NCI-H82 treated with DMSO at 0.1 percent for 48 hours (cell line): ENCODE data around the gene PRLH.
"Not testable (repeated sequence)": the region's sequence is repeated elsewhere in the genome, so short reads cannot be mapped to it uniquely, and the experiment has no call there.

Source experiments
- DNase-seq: peaks from one replicate; lab custom pipeline; 2025; ENCODE audit not compliant: unreplicated experiment; lab: John Stamatoyannopoulos, UW

PRLH gene

DNA sequence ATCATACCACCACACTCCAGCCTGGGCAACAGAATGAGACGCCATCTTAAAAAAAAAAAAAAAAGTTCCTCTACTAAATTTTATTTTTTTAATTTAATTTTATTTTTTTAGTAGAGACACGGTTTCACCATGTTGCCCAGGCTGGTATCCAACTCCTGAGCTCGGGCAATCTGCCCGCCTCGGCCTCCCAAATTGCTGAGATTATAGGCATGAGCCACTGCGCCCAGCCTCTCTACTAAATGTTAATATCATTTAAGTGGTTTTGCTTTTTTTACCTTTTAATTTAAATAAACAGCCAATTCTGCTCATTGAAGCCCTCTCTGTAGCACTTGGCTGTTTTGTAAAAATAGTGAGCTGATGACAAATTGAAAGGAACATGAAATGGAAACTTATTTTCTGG lies 15.0 kb downstream of the PRLH start:
- no peak for DNase-seq

DNA sequence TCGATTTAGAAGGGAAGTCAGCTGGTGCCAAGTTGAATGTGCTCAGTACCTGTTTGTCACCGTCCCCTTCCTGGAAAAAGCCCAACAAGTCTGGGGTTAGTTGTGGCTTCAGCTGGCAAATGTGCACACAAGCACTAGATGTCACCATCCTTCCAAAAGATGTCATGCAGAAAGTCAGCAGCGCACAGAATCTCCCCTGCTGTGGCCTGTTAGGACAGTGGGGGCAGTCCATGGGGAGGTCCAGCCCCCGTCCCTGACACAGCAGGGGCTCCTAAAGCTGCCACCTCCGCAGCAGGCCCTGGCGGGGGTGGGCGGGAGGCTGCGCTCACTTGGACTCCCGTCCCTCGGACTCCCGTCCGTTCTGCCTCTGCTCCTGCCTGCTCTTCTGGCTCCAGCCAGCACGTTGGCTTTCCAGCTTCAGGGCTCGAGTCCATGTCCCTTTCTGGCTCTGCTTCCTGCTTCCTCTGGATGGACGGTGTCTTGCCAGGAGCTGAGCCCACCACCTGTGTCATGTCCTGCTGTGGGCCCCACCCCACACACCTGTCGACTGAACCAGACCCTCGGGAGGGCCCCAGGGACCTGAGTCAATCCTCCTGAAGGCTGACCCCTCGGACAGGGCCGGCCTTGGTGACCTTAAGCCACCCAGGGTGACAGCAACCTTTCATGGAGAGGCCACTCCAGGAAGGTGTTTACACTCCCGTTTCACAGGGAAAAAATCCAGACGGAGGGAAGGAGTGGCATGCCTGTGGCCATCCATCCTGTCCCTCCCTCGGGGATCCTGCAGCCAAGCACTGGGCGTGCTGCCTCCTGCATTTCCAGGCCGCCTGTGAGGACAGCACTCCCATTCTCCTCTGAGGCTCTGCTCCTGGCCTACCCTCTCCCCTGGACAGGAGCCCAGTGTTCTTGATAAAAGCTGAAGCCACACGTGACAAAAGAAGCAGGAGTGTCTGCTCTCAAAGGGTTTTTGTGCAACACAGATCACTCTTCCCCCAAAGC lies 15.7 kb downstream of the PRLH start:
- DNase-seq, result peak; percentile 27

DNA sequence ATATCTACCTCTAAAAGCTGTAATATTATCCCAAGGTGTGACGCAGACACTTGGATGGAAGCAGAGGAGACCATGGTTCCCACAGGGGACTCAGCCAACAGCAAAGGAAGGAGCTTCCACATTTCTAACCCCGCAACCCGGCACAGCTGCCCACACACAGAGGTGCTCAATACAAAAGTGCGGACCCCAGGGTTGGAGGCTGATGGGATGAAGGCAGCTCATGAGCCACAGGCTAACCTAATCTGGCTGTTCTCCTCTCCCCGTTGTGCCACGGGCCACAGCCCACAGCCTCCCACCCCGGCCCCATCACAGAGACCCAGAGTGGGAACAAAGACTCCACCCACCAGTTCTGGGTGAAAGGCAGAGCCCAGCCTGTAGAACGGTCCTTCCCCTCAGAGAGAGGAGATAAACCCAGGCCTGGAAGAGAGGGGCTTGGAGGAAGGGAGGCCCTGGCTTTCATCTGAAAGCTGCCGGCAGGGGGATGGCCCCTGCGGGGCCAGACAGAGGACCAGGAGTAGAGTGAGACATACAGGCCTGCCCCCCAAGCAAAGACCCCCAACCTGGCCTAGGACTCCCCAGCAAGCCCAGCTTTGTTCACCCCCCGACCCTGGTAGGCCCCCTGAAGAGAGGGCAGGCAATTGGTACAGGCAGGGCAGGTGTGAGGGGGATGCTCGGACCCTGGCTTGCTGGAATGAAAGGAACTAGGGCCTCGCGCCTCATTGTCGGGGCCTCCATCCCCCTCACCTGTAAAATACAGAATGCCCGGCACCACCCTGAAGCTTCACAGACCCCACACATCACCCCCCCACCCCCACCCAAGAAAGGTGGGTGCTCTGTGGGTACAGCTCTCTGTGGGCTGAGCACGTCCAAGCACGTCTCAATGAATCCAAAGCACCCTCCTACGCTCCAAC lies 17.3 kb downstream of the PRLH start:
- no peak for DNase-seq

DNA sequence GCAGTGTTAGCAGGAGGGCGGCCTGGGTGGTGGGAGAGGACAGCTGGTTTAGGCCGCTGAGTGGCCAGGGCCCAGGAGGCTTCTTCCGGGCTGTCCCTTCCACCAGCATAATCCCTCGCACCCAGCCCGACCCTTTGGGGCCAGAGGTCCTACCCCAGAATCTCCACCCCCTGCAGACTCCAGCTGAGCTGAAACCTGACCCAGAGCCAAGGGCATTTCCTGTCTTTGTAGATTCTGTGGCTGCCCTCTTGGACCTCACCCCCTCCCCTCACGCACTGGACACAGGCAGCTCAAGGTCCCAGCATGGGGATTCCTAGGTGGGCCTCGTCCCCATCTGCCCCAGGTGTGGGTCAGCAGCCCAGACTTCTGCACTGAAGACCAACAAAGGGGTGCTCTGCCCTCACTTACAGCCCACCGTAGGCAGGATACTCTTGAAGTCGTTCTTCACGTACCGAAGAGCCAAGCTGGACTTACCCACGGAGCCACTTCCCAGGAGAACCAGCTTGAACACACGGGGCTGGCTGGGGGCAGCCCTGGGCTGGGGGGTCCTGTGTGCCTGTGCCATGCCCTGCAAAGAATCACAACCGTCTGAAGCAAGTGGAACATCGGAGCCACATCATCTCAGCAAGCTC lies 19.3 kb downstream of the PRLH start:
- DNase-seq, result no peak

DNA sequence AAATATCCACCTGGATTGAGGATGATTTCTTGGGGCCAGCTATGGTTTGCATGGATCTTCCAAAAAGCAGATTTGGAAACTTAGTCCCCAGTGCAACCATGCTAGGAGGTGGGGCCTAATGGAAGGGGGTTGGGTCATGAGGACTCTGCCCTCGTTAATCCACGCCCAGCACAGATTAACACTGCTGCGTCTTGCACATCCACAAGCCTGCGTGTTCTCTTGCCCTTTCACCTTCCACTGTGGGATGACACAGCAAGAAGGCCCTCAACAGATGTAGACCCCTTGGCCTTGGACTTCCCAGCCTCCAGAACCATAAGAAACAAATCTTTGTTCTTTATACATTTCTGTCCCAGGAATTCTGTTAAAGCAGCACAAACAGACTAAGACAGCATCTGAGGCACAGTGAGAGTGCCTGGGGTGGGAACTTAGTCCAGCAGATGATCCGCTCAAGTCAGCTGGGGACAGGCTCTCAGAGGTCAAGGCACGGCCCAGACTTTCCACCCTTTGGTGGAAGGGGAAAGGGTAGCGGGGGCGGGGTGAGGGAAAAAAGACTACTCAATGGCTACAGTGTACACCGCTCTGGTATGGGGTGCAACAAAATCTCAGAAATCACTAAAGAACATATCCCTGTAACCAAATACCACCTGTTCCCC lies 21.8 kb downstream of the PRLH start:
- DNase-seq, result no peak

DNA sequence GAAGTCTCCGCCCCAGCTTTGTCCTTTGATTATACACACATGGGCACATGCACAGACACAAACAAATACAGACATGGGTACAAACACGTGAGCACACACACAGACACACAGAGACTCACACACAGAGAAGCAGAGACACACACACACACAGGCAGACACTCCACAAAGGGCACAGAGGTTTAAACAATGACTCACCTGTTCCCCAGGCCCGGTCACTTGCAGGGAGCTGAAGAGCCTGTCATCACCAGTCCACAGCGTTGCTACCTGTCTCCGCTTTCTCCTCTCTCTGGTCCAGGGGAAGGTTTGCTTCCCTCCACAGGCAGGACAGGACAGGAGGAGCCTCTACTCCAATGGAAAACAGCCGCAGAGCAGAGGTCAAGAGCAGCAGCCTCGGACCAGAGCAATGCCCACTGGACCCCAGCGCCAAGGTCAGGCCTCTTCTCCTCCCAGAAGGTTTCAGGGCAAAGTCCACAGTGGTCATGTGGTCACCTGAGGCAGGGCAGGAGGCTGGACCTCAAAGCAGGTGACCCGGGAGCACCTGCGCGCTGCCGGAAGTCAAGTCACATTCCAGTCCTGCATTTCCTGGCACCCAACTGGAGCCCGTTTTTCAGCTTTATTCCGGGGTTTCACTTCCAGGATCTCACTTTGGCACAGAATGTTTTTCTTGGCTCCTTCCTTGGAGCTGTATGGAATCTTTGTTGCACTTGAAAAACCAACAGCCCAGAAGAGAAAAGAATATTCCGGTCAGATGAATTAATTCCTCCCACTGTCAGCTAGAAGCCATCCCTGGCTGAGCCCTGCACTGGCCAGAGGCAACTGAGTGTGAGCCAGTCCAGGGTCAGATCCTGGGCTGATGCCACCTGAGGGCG lies 24.1 kb downstream of the PRLH start, which contains the start of gene RAB17:
Gene RAB17 (minus strand): TSS at position 463 of the 869 bp plus-strand sequence. CDS start 4,580 bp downstream, outside the sequence.
- no peak for DNase-seq

DNA sequence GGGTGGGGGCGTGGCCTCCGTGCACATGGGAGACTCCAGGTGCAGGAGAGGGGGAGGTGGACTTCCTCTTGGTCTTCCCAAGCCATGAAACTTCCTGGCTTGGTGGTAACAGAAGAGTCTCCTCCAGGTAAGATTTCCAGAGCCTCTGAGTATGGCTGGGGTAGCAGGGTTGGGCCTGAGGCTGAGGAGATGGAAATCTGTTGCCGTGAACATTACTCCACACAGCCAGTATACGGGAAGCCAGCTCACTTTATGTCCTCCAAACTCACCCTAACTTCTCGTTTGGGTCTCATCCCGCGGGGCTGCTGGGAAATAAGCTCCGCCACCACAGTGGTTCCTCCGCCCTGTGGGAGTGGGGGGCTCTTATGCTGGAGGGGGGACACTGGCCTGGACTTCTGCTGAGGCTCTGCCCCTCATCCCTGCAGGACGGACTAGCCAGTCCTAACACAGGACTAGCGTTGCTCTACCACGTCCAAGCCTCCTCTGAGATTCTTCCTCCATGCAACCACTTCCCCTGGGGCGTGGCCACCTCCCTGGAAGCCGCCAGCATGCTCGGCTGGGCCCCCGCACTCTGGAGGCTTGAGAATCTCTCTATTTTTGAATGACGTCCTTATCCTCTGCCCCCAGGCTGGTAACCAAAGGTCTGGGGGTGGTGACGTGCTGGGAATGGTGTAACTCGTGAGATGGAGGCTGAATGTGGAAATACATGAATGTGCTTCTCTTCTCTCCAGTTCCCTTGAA lies 24.9 kb downstream of the PRLH start:
- DNase-seq, result no peak

DNA sequence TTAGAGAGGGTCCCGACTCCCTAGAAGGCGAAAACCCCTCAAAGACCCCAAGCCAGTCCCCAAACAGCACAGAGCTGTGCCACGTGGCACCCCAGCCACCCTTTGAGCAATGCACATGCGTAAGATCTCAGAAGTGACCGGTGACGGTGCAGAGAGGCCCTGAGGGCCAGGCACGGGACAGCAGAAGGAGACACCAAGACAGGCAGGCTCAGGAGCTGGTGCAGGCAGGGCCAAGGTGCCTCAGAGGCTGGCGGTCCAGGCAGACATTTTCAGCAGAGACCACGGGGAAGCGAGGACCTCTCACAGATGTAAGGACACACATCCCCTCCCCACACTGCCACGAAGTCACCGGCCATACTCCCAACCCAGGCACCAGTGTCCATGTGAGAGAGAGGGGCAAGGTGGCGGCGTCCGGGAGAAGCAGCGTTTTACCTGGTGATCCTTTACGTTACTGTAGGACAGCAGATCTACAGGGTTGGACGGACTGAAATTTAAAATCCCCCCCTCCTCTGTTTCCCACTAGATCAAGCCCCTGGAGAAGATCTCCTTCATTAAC lies 26.1 kb downstream of the PRLH start:
- no peak for DNase-seq

DNA sequence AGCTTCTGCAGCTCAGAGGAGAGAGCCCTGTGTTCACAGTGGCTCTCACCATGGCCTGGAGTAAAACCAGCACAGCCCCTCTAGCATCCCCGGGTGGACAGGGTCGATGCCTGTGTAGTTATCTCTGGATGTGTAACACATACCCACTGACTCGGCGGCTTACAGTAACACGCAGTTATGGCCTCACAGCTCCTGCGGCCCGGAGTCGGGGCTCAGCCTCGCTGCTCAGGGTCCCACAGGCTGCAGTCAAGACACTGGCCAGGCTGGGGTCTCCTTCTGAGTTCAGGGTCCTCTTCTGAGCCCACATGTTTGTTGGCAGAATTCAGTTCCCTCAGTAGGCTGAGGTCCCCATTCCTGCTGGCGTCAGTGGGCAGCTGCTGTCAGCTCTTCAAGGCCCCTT lies 26.7 kb downstream of the PRLH start:
- DNase-seq, result no peak

DNA sequence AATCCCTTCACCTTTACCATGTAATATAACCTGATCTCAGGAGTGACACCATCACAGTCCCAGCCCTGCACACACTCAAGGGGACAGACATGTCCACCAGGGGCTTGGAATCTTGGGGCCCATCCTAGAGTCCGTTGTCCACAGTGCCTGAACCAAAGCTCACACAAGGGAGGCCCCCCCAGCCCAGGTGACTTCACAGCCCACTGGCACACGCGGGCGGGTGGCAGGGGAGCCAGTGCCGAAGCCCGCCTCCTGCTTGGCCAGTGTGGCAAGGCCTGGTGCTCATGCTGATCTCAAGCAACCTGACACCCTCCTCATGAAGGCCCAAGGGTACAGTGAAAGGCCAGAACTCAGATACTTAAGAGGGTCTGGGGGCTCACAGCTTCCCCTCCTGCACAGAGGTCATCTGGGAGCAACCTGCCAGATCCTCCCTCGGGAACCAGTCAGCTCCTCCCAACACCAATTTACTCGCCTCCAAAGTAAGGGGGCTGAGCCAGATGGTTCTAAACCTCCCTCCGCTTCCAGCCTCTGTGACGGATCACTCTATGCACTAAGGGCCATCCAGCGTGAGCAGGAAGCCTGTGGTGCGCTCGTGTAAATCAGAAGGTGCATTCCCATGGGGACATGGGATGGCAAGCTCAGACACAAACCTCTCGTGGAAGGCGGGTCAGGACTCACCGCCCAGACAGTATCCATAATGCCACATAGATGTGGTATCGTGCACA lies 27.4 kb downstream of the PRLH start:
- DNase-seq, result peak; percentile 57

DNA sequence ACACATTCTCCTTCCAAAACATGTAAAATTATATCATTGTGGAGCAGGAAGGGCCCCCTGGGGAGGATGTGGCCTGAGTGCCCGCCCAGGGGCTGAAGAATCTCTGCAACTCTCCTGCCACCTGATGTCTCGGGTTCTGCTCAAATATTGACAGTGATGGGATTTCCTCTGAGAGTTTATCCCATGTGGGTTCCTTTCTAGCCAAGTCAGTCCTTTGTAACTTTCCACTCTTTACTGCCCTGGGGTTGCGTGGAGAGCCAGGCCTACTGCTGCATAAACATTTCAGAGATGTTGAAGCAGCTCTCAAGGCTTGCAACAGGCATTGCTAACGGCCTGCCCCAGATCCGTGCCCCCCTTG lies 28.1 kb downstream of the PRLH start:
- no peak for DNase-seq

DNA sequence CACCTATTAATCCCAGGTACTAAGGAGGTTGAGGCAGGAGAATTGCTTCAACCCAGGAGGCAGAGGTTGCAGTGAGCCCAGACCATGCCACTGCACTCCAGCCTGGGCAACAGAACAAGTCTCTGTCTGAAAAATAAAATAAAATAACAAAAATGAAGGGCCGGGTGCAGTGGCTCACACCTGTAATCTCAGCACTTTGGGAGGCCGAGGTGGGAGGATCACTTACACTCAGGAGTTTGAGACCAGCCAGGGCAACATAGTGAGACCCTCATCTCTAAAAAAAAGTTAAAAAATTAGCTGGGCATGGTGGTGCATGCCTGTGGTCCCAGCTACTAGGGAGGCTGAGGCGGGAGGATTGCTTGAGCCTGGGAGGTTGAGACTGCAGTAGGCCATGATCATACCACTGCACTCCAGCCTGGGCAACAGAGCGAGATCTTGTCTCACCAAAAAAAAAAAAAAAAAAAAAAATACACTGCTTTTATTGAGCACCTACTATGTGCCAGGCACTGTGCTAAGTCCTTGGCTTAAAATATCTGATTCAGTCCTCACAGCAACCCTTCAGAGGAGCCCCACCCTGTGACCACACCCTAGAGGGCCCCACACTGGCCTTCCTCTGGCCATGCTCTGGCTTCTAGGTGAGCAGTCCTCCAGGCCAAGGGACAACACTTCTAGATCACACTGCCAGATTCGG lies 29.6 kb downstream of the PRLH start:
- DNase-seq, result not testable (repeated sequence)

DNA sequence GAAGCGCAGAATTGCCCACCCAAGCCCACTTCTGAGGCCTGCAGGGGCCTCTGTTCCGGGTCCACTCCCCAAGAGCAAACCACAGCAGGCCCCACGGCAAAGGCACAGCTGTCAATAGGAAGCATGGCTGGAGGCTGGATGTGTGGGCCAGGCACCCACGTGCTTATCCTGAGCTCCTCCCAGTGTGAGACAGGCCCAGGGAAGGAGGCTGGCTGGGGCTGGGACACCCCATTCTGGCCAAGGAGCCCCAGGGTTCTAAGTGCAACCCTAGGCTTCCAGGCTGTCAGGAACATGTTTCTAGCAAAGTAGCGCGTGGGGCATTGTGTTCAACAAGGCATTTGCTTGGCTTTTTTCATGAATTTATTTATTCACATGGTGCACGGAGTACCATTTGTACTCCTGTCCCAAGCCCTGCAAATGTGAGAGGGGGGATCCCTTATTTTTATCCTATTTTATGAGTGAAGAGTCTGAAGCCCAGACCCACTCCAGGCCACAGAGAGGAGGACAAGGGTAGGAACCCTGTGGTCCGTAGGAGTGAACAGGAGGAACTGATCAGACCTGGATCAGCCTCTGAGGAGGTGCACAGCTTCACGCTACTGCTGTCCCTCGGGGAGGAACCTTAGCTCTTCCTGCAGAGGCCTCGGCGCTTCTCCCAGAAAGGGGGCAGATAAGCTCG lies 30.3 kb downstream of the PRLH start:
- no peak for DNase-seq

DNA sequence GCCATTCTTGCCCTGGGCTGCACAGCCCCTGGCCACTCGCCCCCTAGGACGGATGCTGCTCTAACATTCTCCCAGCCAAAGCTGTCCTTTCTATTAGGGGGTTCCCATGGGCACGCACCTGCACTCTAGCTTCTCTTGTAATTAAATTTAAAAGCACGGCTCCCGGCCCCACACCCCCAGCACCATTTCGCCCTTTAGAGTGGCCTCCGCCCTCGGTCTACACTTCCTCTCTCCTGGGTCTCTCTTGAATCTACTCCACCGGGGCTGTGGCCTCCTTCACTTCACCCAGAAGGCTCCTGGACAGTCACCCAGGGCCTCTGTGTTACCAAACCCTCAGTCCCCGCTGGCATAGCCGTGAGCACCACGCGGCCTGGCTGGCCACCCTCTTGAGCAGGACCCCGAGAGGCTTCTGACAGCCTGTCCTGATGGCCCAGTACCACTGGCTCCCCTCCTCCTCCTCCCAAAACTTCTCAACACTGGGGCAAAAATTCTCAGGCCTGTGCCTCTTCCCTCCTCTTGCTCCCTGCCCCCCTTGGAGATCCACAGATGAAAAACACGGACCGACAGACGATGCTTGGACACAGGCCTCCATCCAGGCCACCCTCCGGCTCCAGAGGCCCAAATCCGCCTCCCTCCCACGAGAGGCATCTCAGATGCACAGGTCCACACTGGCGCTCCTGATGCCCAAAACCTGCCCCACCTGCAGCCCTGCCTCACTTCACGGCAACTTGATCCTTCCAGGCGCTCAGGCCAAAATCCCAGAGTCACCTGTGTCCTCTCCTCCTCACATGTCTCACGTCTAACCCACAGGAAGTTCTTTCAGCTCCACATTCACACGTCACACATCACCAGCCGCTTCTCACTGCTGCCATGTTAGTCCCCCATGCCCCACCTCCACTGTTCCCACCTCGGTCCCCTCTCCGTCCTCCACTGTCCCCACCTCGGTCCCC lies 31.1 kb downstream of the PRLH start:
- DNase-seq, result no peak

DNA sequence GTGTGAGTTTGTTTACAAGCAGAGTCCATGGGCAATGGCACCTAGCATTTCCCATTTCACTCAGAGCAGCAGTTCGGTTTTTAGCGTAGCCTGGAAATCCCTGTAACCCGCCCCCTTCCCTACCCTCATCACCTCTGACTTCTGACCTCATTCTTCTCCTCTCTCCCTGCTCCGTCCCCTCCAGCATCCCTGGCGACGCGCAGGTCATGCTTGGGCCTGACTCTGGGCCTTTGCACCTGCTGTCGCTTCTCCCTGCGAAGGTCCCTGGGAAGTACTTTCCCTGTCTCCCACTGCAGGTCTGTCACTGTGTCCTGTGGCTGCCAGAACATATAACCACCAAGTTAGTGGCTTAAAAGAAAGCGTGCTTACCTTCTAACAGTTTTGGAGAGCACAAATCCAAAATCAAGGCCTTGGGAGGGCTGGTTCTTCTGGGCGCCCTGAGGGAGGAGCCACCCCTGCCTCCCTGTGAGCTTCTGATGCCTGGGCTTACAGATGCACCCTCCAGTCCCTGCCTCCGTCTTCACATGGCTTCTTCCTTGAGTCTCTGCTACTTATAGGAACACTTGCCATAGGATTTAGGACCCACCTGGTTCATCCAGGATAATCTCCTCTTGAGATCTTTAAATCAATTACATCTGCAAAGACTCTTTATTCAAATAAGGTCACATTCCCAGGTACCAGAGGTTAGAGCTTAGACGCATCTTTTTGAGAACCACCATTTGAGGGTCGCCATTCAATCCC lies 32.3 kb downstream of the PRLH start:
- DNase-seq, result peak; percentile 93
